ES-I3 (cell line): ENCODE data around the gene CES1.
"Not testable (repeated sequence)": the region's sequence is repeated elsewhere in the genome, so short reads cannot be mapped to it uniquely, and the experiment has no call there.

ENCODE experiments used
- H3K36me3 ChIP-seq: 2 replicates; pipeline ENCODE4 v1.6.1; 2013; ENCODE audit warnings: mild to moderate bottlenecking, low read length, control low read depth, moderate library complexity; ENCODE audit not compliant: insufficient read depth
- H3K4me1 ChIP-seq: 2 replicates; pipeline ENCODE4 v1.6.1; 2013; ENCODE audit warnings: mild to moderate bottlenecking, control low read depth, low read length; ENCODE audit not compliant: insufficient read depth
- H3K9ac ChIP-seq: 2 replicates; pipeline ENCODE4 v1.6.1; 2013; ENCODE audit warnings: low read depth, mild to moderate bottlenecking, low read length, moderate library complexity
- H3K9me3 ChIP-seq: 2 replicates; pipeline ENCODE4 v1.6.1; 2013; ENCODE audit warnings: mild to moderate bottlenecking, low read length, moderate library complexity; ENCODE audit not compliant: control insufficient read depth, insufficient read depth

Gene CES1

GRCh38 chr16:55790240-55790639 lies 42.7 kb downstream of the CES1 start:
- H3K9me3 ChIP-seq, H3K36me3 ChIP-seq, H3K4me1 ChIP-seq, H3K9ac ChIP-seq: not testable (repeated sequence)

DNA sequence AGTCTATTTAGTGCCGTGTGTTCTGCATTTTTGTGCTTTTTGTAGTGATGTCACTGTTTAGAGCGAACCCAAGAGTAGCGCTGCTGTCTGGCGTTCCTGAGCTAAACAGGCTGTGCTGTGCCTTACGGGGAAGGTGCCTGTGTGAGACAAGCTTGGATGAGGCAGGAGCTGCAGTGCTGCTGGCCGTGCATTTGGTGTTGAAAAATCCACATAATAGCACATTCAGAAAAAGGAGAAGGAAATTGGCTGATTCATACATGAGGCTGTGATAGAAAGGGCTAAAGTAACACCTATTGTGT lies 50.2 kb downstream of the CES1 start:
- not testable (repeated sequence) for H3K36me3 ChIP-seq, H3K9me3 ChIP-seq, H3K4me1 ChIP-seq, H3K9ac ChIP-seq

GRCh38 chr16:55782091-55782792 lies 50.7 kb downstream of the CES1 start:
- H3K9me3 ChIP-seq, H3K9ac ChIP-seq, H3K36me3 ChIP-seq, H3K4me1 ChIP-seq: not testable (repeated sequence)

DNA sequence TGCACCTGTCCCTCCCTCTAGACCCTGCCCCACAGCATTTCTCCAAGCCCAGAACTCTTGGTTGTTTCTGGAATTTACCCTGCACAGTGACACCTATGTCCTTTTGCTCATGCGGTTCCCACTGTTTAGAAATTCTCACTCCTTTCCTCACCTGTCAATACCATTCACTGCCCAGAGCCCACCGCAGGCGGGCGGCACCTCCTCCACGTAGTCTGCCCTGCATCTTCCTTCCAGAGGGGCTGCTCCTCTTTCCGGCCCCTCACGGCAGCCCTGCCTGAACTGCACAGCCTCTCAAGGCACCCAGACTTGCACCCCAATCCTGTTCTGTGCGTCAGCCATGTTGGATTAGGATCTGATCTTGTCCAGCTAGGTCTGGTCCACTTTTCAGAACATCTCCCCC lies 51.4 kb downstream of the CES1 start:
- H3K9me3 ChIP-seq, H3K36me3 ChIP-seq, H3K9ac ChIP-seq, H3K4me1 ChIP-seq: not testable (repeated sequence)

- H3K9ac ChIP-seq, H3K9me3 ChIP-seq, H3K36me3 ChIP-seq, H3K4me1 ChIP-seq: not testable (repeated sequence)
Measured at GRCh38 chr16:55780095-55780407, 52.8 kb downstream of the CES1 start.

DNA sequence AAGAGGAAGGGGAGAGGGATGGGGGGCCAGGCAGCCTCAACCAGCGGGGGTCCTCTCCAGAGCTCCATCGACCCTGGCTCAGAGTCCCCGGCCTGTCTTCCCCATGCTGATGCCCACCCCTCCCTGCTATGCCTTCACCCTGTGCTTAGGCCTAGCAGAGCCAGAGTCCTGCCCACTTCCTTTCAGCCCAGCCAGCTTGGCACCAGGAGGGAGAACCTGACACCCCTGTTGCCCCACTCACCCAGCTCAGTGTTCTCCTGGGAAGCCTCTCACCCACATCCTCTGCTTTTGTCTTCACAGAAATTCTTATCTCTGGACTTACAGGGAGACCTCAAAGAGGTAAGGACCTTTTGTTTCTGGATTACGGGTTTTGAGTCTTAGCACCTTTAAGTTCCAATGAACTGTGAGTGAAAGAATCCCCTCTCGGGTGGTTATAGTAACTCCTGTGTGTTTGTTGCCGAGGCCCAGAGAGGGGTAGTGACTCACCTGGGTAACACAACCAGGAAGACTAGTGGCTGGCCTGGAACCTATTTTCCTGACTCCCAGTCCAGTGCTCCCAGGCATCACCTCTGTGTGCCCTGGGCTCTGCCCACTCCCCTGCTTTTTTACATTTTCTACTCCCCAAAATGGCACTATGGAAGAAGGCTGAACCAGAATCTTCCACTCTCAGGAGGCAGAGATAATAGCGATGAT lies 53.3 kb downstream of the CES1 start:
- no peaks in the 10 kb centered on the region for H3K4me1 ChIP-seq
- no peaks in the 10 kb centered on the region for H3K9me3 ChIP-seq
- no peak overlapping the region for H3K9ac ChIP-seq
- H3K36me3 ChIP-seq = no peaks in the 10 kb centered on the region

GRCh38 chr16:55778757-55779156 lies 54.1 kb downstream of the CES1 start:
- H3K9me3 ChIP-seq = no peaks in the 10 kb centered on the region
- no peaks in the 10 kb centered on the region for H3K4me1 ChIP-seq
- no peaks in the 10 kb centered on the region for H3K36me3 ChIP-seq
- no peak overlapping the region for H3K9ac ChIP-seq

GRCh38 chr16:55775857-55776256 lies 57.0 kb downstream of the CES1 start:
- no peaks in the 10 kb centered on the region for H3K9me3 ChIP-seq
- H3K9ac ChIP-seq = no peak overlapping the region
- H3K4me1 ChIP-seq = no peaks in the 10 kb centered on the region
- H3K36me3 ChIP-seq = no peaks in the 10 kb centered on the region

DNA sequence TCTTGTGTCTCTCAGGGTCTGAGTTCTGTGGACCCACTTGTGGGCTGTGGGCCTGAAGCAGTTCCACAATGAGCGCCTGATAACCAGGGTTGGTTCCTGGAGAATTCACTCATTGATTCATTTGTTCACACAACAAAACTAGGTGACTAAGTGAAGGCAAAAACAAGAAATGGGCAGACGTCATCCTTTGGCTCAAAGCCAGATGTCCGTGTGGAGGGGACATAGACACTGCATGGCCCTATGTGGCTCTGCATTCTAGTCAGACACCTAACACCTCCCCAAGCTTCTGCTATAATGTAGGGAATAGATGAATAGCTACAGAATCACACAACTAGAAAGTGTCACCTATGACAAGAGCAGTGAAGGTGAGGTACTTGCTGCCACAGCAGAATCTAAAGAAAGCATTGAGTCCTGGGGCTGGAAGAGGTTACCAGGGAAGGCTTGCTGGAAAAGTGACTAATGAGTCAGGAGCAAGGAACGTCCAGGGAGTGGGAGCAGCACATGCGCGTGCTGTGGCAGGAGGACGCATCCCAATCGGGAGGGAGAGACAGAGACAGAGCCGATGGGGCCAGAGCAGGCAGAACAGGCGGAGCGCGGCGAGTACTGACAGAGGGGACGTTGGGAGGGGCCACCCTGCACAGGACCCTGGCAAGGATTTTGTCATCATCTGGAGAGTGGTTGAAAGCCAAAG lies 58.9 kb downstream of the CES1 start:
- Histone ChIP-seq H3K9me3 (no peaks in the 10 kb centered on the region), H3K9ac (no peak overlapping the region), H3K4me1 (no peaks in the 10 kb centered on the region), H3K36me3 (no peaks in the 10 kb centered on the region)

GRCh38 chr16:55765161-55765560 lies 67.7 kb downstream of the CES1 start:
- no peaks in the 10 kb centered on the region for H3K4me1 ChIP-seq
- H3K9ac ChIP-seq = no peak overlapping the region
- H3K36me3 ChIP-seq = no peaks in the 10 kb centered on the region
- H3K9me3 ChIP-seq = no peaks in the 10 kb centered on the region

DNA sequence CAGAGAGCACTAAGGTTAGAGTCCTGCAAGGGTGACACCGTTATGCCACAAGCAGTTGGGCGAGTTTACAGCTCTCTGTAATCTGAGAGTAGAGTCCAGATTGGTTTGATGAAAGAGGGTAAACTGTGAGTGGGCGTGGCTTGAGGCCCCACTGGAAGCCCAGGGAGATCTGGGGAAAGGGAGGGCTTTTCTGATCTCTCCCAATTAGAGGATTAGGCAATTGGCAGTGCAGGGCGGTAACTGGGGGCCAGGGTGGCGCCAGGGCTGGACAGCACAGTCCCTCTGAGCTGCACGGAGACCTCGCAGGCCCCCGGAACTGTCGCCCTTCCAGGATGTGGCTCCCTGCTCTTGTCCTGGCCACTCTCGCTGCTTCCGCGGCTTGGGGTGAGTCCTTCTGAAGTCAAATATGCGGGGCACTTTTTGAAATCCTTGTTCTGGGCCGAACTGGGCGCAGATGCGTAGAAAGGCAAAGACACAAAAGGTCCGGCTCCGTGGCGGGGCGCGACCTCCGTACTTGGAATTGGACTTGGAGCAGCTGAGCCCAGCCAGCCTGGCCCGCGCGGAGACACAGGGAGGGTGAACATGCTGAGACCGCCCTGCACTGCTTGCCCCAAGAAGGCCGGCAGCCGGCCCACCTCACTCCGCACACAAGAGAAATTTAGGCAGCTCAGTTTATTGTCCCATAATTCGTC lies 72.4 kb downstream of the CES1 start:
- H3K36me3 ChIP-seq = no peaks in the 10 kb centered on the region
- H3K4me1 ChIP-seq = no peaks in the 10 kb centered on the region
- H3K9ac ChIP-seq = peak overlapping the region; percentile 18; the same call in 1 of the 2 replicates
- H3K9me3 ChIP-seq = no peaks in the 10 kb centered on the region

DNA sequence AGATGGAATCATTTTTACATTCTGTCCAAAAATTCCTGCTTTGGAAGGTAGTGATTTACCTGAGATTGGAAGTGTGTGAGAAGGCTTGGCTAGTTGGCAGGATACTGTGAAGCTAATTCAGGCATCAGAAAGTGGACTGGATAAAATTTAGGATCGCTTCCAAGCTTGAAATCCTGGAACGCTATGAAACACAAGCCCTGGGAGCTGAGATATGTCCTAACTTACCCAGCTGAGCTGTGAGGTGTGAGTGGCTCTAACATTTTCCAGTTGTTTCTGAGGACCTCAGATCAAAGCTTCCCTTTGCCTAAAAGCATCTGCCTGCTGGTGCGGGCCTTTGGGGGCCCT lies 73.0 kb downstream of the CES1 start:
- not testable (repeated sequence) for H3K4me1 ChIP-seq, H3K9ac ChIP-seq, H3K36me3 ChIP-seq, H3K9me3 ChIP-seq

DNA sequence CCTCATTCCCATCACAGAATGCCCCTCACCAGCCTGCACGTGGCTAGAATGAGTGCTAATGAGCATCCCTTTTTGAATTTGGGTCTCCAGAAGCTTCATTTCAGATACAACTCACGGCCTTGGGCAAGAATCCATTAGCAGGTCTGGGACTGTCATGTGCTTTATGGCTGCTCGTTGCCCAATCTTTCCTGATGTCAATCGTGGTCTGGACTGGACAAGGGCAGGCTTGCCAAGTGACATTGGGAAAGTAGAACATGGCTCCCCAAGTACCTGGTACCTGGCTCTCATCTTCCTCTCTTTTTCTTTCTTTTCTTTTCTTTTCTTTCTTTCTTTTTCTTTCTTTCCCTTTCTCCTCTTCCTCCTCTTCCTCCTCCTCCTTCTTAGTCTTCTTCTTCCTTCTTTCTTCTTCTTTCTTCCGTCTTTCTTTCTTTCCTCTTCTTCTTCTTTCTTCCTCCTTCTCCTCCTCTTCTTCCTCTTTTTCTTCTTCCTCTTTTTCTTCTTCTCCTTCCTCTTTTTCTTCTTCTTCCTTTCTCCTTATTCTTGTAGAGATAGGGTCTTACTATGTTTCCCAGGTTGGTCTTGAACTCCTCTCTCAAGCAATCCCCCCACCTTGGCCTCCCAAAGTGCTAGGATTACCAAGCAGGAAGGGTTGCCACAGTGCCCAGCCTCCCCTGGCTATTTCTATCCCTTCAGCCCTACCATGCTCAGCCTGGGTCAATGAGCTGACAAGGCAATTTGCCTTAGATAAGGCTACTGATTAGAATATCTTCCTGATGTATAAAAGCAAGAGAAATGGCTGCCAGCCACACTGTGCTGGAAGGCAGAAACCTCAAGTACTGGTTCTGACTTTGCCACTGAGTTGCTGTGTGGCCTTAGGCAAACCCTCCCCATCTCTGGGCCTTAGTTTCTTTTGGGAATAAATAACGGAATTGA lies 75.0 kb downstream of the CES1 start:
- not testable (repeated sequence) for H3K9me3 ChIP-seq, H3K9ac ChIP-seq, H3K4me1 ChIP-seq, H3K36me3 ChIP-seq

GRCh38 chr16:55756963-55757362 lies 75.9 kb downstream of the CES1 start:
- Histone ChIP-seq H3K4me1 (no peaks in the 10 kb centered on the region), H3K9me3 (0 out of 2 replicates have a peak, but pooled peaks cover 5% of the 10 kb centered on the region), H3K36me3 (no peaks in the 10 kb centered on the region; the same call in 1 of the 2 replicates), H3K9ac (no peak overlapping the region)
